Suprapubic skin (tissue), 4 donors: ENCODE data around the gene TPD52L2.

Experiments
- CTCF ChIP-seq, 2 donors: fragments of 200-600 bp in 1 of 2; fragments of 450-650 bp in 1 of 2; sonication (generic) in 1 of 2; IDR thresholded peaks; one replicate each; pipeline ENCODE4 v1.5.1; 2016 to 2019; ENCODE audit warnings: antibody characterized with exemption in 2 of 2, mild to moderate bottlenecking in 1 of 2, moderate library complexity in 1 of 2
- POLR2A ChIP-seq, 2 donors: fragments of 450-650 bp; IDR thresholded peaks; one replicate each; pipeline ENCODE4 v1.6.1; 2017; ENCODE audit warnings: antibody characterized with exemption in 2 of 2, mild to moderate bottlenecking in 2 of 2, moderate library complexity in 2 of 2
- POLR2AphosphoS5 ChIP-seq, 3 donors: sonication (generic); formaldehyde crosslinking; IDR thresholded peaks; one replicate each; pipeline ENCODE4 v1.6.1; 2017; ENCODE audit warnings: antibody characterized with exemption in 3 of 3

DNA sequence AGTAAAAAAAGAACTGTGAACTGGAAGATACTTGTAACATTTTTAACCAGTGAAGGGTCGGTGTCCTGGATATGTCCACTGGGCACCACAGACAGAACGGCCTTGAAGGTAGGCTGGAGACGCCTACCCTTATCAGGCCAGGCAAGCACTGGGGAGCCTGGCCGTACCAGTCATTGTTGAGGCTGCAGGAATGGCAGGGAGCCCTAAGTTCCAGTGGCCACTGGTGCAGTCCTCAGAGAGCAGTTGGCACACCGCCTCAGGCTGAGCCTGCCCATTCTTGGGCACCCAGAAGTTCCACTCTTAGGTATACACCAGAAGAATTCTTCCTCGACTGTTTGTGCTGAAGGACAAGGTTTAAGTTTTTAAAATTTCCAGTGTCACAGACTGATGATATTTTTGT is 50.4 kb downstream of the TPD52L2 start:
- TF ChIP-seq POLR2AphosphoS5 (IDR thresholded peaks at IDR 0.05), result no peak
- no peak for TF ChIP-seq CTCF (IDR thresholded peaks at IDR 0.05)
- TF ChIP-seq POLR2A (IDR thresholded peaks at IDR 0.05), result no peak
